Measurements from ENCODE around the gene NEUROG1. TPM values are rescaled to one million over a fixed set of nuclear protein-coding genes. Genes with fewer than 3 reads are reported as not detected.

Gene NEUROG1
- total RNA-seq, 4 donors from 2014 or later, result not detected

GRCh38 chr5:135487839-135488514 lies 47.8 kb downstream of the NEUROG1 start:
- no peak for TF ChIP-seq POLR2A (IDR thresholded peaks at IDR 0.05)
- no peak for TF ChIP-seq CTCF (IDR thresholded peaks at IDR 0.05 in 4 of 5, conservative IDR thresholded peaks at IDR 0.05 in 1 of 5)
- in situ Hi-C loops (cut with MboI; ENCODE audit: low sequenced_read_pairs in 4 of 4), result no loop called here
- Histone ChIP-seq H3K4me1 (peaks cover 16 to 20% of the 10 kb centered on the region in 2 donors), H3K9me3 (no peaks in the 10 kb centered on the region), H3K27ac (no peak overlapping the region), H3K36me3 (no peaks in the 10 kb centered on the region), H3K4me3 (no peak overlapping the region), H3K27me3 (peaks cover 54 to 58% (median 56%) of the 10 kb centered on the region in 3 donors)
- no peak for DNase-seq
- intact Hi-C loops (cut with DNase I; ENCODE audit: low total_unique reads), result no loop called here
- no peak for ATAC-seq

- intact Hi-C loops (cut with DNase I; ENCODE audit: low total_unique reads), result no loop called here
- H3K9me3 ChIP-seq, result no peaks in the 10 kb centered on the region
- in situ Hi-C loops (cut with MboI; ENCODE audit: low sequenced_read_pairs in 4 of 4), result no loop called here
- DNase-seq, result no peak
- no peak for ATAC-seq
- H3K27me3 ChIP-seq, result peaks cover 49 to 52% (median 52%) of the 10 kb centered on the region in 3 donors
- peaks cover 16 to 20% of the 10 kb centered on the region in 2 donors for H3K4me1 ChIP-seq
- H3K4me3 ChIP-seq, result no peak overlapping the region
- no peaks in the 10 kb centered on the region for H3K36me3 ChIP-seq
- H3K27ac ChIP-seq, result no peak overlapping the region
- no peak for TF ChIP-seq POLR2A (IDR thresholded peaks at IDR 0.05)
- TF ChIP-seq CTCF (IDR thresholded peaks at IDR 0.05 in 4 of 5, conservative IDR thresholded peaks at IDR 0.05 in 1 of 5), result no peak
Observed at GRCh38 chr5:135487037-135487395, 48.7 kb downstream of the NEUROG1 start.

- H3K27me3 ChIP-seq, result peaks cover 43 to 46% (median 46%) of the 10 kb centered on the region in 3 donors
- no peak overlapping the region for H3K4me3 ChIP-seq
- H3K4me1 ChIP-seq, result peaks cover 16 to 20% of the 10 kb centered on the region in 2 donors
- in situ Hi-C loops (cut with MboI; ENCODE audit: low sequenced_read_pairs in 4 of 4), result no loop called here
- no peak for TF ChIP-seq POLR2A (IDR thresholded peaks at IDR 0.05)
- TF ChIP-seq CTCF (IDR thresholded peaks at IDR 0.05 in 4 of 5, conservative IDR thresholded peaks at IDR 0.05 in 1 of 5), result no peak
- H3K36me3 ChIP-seq, result no peaks in the 10 kb centered on the region
- intact Hi-C loops (cut with DNase I; ENCODE audit: low total_unique reads), result no loop called here
- no peaks in the 10 kb centered on the region for H3K9me3 ChIP-seq
- ATAC-seq, result no peak
- DNase-seq, result no peak
- H3K27ac ChIP-seq, result no peak overlapping the region
Observed at GRCh38 chr5:135486131-135487036, 49.4 kb downstream of the NEUROG1 start.

- intact Hi-C loops (cut with DNase I; ENCODE audit: low total_unique reads), result no loop called here
Observed at GRCh38 chr5:135484674-135485086, 51.1 kb downstream of the NEUROG1 start.

More at GRCh38 chr5:135484674-135485086, 51.1 kb downstream of the NEUROG1 start:
- Histone ChIP-seq H3K4me1 (peaks cover 12 to 13% of the 10 kb centered on the region in 2 donors), H3K36me3 (no peaks in the 10 kb centered on the region), H3K9me3 (no peaks in the 10 kb centered on the region), H3K27me3 (peaks cover 30 to 32% (median 31%) of the 10 kb centered on the region in 3 donors), H3K4me3 (no peak overlapping the region), H3K27ac (no peak overlapping the region)
- no peak for DNase-seq
- in situ Hi-C loops (cut with MboI; ENCODE audit: low sequenced_read_pairs in 4 of 4), result no loop called here
- ATAC-seq, result no peak
- TF ChIP-seq POLR2A (IDR thresholded peaks at IDR 0.05), result no peak
- no peak for TF ChIP-seq CTCF (IDR thresholded peaks at IDR 0.05 in 4 of 5, conservative IDR thresholded peaks at IDR 0.05 in 1 of 5)

Other genes starting within 250 kb of the NEUROG1 start
- 100 to 1,000 TPM; 104 to 167 (median 136) TPM for gene MACROH2A1, start 136.7 kb downstream of the NEUROG1 start, total RNA-seq
- gene DCANP1, start 88.6 kb downstream of the NEUROG1 start, total RNA-seq, result not detected
- gene TIFAB, start 83.6 kb downstream of the NEUROG1 start, total RNA-seq, result not detected
- gene CXCL14, start 43.0 kb upstream of the NEUROG1 start, total RNA-seq, result 10 to 100 TPM in 3 of 4 donors, 1 to 10 TPM in 1; 2.3 to 96.2 (median 17.8) TPM

All from gastrocnemius medialis (tissue), 4 donors.